GM21390 (cell line): ENCODE measurements around the gene APOBEC3H.

Source experiments
- ATAC-seq: cut with Tn5 transposase; IDR thresholded peaks from one replicate; pipeline ENCODE4 v1.9.1; 2021; ENCODE audit not compliant: unreplicated experiment

APOBEC3H gene

GRCh38 chr22:39081016-39081415 lies 16.0 kb upstream of the APOBEC3H start:
- ATAC-seq: no peak

DNA sequence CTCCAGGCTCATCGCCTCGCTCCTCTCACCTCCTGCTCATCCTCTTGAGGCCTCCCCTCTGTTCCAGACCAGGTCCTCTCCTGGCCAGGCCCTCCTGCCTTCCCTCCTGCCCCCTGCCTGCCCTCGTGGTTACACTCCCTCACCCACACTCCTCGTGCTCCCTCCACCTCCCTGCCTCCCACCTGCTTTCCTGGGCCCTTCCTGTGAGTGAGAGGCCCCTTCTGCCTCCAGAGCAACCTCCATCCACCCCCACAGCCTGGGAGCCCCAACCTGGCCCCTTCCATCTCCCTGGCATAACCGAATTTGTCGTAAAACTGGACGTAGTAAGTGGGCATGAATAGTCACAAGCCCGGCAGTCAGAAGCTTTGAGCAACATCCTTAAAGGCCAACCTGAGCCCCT lies 15.4 kb upstream of the APOBEC3H start:
- ATAC-seq: no peak

DNA sequence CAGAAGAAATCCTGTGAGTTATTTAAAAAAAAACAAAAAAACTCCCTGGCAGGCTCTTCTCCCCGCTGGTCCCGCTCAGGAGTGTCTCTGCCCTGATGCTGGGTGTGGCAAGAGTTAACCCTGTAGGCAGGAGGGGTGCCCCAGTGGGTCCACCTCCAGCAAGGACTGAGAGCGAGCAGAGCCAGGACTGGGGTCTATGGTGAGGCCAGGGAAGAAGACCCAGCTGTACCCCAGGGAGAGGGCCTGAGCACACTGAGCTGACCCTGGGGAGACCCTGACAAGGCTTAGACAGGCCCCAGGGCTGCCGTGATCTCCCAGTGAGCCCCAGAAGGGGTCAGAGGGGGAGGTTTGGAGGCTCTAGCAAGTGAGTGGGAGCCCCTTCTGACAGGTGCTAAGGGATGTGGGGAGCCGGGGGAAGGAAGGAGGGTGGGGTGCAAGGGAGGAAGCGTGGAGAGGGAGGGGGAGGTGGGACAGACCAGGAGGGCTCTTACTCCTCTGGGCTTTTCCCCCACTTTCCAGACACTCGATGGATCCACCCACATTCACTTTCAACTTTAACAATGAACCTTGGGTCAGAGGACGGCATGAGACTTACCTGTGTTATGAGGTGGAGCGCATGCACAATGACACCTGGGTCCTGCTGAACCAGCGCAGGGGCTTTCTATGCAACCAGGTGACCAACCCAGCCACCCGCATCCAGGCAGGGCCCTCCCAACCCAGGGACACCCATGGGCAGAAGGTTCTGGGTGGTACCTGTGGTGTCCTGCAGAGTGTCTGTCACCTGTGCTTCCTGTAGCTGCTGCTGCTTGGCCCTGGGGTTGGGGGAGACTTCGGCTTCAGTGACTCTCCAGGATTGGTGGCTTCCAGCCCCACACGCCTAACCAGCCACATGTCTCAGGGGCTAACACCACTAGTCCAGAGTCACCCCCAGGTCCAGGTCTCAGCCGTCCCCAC lies 13.6 kb upstream of the APOBEC3H start:
- no peak for ATAC-seq

DNA sequence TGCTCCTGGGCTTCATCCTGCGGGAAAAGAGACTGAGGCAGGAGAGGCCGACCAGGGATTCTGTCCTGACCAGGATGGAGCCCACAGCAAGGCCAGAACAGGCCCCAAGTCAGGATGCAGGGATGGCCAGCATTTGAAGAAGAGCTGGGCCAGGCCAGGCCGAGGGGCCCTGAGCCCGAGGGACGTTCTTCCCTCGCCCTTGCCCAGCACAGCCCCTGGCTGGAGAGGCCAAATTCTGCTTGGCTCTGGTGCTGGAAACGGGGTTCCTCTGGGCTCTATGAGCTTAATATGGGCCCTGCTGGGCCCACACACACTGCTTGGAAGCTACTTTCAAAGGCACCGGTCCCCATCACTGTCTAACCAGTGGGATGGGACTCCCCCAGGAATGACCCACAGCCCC lies 12.4 kb upstream of the APOBEC3H start:
- ATAC-seq: no peak

DNA sequence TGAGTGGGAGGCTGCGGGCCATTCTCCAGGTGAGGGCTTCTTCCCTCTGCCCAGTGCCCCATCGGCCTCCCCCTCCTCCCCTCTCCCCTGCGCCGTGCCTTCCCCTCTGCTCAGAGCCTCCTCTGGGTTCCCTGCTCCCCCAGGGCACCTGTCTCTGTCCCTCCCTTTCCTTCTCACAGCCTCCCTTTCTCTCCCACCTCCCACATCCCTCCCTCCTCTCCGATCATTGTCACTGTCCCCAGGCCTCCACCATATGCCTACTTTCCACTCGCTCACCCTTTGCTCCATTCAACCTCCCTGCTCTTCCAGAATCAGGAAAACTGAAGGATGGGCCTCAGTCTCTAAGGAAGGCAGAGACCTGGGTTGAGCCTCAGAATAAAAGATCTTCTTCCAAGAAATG lies 9.9 kb upstream of the APOBEC3H start:
- no peak for ATAC-seq

DNA sequence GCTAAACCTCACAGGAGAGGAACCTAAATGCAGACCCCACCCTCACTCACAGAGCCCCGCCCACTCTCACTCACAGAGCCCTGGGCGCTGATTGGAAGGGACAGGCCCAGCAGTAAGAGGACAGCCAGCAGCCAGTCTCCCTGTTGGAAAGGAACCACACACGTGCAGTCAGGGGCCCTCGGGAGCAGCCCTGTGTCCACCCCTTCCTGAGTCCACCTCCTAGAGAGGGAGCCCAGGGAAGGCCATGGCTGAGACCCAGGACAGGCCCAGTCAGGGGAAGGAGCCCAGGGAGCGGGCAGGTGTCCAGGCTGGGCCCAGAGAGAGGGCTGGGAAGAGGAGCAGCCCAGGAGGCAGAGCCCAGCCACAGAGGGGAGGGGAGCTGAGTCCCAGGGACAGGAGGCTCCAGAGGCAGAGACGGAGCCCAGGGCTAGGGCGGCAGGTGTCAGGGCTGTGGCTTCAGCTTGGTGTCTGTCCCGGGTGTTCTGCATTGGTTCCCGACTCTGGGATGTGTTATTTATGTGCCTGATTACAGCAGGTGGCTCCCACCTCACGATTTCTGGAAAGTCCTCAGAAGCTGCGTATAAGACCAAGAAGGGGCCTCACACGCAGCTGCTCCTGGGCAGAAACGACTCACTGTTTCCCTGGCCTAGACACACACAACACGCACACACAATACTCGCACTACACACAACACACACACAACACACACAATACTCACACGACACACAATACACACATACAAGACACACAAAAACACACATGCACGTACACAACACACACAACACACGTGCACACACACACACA lies 9.0 kb upstream of the APOBEC3H start:
- no peak for ATAC-seq

DNA sequence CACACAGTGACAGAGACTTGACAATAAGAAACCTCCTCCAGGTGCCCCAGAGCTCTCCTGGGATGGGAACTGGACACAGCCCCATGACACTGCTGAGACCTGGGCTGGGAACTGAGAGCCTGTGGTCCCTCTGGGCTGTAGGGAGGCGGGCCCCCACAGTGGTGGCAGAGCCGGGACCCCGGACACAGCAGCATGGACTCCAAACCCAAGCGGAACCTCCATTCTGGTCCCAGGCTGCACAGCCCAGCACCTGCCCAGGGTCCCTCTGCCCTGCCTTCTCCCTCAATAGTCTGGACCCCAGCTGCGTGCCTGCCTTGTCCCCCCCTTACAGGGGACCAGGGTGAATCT lies 8.4 kb upstream of the APOBEC3H start:
- ATAC-seq: no peak

GRCh38 chr22:39089928-39090327 lies 7.1 kb upstream of the APOBEC3H start:
- no peak for ATAC-seq

- ATAC-seq: no peak
Observed at GRCh38 chr22:39090426-39091064, 6.5 kb upstream of the APOBEC3H start.

DNA sequence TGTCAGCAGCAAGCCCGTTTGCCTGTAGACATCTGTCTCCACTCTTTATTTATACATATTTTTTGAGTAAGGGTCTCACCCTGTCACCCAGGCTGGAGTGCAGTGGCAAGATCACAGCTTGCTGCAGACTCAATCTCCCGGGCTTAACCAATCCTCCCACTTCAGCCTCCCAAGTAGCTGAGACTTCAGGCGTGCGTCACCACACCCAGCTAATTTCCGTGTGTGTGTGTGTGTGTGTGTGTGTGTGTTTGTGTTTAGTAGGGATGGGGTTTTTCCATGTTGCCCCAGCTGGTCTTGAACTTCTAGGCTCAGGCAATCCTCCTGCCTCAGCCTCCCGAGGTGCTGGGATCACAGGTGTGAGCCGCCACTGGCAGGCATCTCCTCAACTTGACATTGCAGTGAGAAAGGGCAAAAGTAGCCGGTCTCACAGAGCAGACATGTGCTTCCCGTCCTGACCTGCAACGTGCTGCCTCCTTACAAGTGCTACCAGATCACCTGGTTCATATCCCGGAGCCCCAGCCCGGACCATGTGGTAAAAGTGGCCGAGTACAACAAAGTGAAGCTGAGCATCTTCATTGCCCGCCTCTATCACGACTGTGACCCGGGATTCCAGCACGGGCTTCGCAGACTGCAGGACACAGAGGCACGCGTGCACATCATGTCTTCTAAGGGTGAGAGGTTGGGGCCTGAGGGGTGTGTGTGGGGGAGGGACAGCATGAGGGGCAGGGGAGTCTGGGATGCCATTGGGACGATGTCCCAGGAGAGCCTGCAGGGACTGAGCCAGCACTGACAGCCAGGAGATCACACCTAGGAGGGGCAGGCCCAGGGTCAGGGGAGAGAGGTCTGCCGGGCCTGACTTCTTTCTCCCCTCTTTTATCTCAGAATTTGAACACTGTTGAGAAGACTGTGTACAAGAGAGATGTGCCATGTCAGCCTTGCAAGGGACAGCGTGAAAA lies 5.6 kb upstream of the APOBEC3H start:
- no peak for ATAC-seq

DNA sequence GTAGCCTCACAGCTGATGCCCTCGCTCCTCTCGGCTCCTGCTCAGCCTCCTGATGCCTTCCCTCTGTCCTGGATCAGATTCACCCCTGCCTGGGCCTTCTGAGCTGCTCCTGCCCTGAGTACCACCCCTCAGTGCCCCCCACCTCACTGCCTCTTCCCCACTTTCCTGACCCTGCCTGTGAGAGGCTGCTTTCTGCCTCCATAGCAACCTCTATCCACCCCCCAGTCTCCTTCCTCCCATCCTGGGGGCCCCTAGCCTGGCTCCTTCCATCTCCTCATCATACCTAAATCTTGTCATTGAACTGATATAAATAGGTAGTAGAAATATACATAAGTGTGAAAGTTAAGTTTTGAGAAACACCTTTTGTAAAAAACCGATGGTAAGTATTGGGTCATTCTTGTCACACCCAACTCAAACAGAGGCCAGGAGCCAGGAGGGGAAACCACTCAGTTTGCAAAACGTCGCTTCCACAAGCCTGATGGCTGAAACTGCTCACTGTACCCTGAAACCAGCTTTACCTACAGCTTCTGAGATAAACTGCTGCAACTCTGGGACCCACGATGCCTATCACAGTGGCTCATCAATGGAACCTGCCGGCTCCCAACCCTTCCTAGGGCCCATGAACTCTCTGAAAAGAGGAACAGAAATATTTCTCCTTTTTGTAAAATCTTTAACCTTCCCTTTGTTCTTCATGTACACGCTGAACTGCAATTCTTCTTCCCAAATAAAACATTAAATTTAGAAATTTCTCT lies 4.8 kb upstream of the APOBEC3H start:
- ATAC-seq: no peak

GRCh38 chr22:39094717-39095389 lies 2.2 kb upstream of the APOBEC3H start:
- ATAC-seq: no peak

DNA sequence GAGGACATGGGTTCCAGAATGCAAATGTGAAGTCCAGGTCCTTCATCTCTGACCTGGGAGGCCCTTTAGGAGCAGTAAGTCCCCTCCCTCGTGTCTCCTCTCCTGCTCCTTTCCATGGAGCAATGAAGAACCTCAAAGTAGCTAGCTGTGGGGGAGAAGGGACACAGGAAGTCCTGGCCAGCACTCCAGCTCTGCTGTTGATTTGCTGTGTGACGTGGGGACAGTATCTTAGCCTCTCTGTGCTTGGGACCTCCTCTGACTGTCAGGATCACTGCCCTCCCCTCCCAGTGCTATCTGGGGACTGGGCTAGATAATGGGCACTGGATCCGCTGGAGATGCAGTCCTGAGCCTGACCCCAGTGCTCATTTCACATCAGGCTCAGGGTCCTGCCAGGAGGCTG lies 1.1 kb upstream of the APOBEC3H start:
- no peak for ATAC-seq

DNA sequence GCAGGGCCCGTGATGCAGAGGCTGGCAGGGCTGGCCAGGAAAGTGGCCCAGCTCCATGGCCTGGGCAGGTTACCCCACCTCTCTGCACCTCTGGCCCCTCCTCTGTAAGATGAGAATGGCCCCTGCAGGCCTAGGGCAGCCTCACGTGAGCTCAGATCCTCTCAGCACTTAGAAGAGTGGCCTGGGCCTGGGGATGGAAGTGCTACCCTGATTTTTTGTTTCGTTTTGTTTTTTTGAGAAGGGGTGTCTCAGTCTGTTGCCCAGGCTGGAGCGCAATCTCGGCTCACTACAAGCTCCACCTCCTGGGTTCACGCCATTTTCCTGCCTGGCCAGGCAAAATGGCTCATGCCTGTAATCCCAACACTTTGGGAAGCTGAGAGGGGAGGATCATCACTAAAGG lies 982 bp downstream of the APOBEC3H start:
- no peak for ATAC-seq

DNA sequence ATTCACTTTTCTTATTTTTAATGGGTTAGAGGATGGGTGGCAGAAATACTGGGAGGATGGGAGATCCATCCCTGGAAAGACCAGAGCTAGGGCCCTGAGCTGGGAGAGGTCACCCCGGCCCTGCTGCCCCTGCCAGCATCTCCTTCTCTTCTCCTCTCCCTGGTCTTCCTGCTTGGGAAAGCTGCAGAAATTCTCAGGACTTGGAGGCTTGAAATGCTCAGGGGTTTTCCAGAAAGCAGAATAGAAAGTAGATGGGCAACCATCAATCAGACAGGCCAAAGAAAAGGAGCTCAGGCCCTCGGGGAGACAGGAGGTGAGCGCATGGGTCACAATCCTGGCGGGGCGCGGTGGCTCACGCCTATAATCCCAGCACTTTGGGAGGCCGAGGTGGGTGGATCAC lies 1.5 kb downstream of the APOBEC3H start:
- no peak for ATAC-seq

- no peak for ATAC-seq
Observed at GRCh38 chr22:39101226-39101625, 4.2 kb downstream of the APOBEC3H start.

GRCh38 chr22:39103431-39103830 lies 6.4 kb downstream of the APOBEC3H start:
- ATAC-seq: no peak

DNA sequence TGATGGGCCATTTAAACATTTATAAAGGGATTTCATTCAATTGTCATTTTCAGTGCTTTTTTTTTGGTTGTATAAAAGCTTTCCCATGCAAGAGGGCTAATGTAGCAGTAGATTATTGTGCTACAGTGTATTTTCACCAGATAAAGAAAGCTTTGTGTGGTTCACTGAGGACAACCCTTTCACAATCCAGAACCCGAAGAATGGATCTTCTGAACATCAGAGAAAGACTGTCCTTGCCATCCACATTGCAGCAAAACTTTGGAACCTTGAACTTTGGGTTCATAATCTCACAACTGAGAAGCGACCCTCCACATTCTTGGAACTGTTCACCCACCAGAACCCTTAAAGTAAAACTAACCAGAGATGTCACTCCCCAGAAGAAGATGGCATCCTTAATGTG lies 9.3 kb downstream of the APOBEC3H start:
- no peak for ATAC-seq

DNA sequence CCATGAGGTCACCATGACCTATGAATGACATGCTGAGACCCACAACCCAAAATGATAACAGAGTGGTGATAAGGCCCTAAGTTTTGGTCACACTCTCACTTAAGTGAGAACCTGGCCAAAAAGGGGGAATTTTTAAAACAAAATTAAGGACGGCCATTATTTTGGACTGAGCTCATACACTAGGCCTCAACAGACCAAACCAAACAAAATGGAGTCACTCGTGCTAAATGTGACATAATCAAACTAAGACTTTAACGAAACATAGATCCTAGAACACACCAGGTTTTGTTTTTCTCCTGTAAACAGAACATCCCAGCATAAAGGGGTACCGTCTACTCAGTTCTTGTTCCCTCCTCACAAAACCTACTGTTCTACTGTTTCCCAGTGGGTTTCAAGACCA lies 11.4 kb downstream of the APOBEC3H start:
- no peak for ATAC-seq
